Measurements from ENCODE around the gene DMD.

Gene DMD

DNA sequence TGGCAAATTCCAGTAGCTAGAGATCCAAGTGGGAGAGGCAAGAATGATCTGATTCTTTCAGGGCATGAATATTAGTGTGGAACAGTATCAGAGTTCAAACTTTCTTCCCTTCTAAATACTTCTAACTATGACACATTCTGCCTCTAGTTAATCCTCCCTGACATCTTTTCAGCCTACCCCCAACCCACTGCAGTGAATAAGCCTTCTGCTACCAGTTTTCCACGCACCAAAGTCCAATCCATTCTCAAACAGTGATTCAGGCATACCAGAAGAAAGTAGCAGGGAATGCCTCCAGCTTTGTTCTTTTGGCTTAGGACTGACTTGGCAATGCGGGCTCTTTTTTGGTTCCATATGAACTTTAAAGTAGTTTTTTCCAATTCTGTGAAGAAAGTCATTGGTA, 1984.1 kb downstream of the DMD start:
- TF ChIP-seq TAF1 (IDR thresholded peaks at IDR 0.05; ENCODE audit: borderline replicate concordance, insufficient read depth, low read length) (no peak), POLR2AphosphoS5 (IDR thresholded peaks at IDR 0.05; ENCODE audit: low read depth, low read length) (no peak), FOXP2 (optimal IDR thresholded peaks at IDR 0.05; ENCODE audit: borderline replicate concordance, extremely low read depth, extremely low read length, insufficient read depth) (no peak), SIN3A (IDR thresholded peaks at IDR 0.05; ENCODE audit: borderline replicate concordance, insufficient read depth, low read length) (no peak)
- TF ChIP-seq, protein P1, sequence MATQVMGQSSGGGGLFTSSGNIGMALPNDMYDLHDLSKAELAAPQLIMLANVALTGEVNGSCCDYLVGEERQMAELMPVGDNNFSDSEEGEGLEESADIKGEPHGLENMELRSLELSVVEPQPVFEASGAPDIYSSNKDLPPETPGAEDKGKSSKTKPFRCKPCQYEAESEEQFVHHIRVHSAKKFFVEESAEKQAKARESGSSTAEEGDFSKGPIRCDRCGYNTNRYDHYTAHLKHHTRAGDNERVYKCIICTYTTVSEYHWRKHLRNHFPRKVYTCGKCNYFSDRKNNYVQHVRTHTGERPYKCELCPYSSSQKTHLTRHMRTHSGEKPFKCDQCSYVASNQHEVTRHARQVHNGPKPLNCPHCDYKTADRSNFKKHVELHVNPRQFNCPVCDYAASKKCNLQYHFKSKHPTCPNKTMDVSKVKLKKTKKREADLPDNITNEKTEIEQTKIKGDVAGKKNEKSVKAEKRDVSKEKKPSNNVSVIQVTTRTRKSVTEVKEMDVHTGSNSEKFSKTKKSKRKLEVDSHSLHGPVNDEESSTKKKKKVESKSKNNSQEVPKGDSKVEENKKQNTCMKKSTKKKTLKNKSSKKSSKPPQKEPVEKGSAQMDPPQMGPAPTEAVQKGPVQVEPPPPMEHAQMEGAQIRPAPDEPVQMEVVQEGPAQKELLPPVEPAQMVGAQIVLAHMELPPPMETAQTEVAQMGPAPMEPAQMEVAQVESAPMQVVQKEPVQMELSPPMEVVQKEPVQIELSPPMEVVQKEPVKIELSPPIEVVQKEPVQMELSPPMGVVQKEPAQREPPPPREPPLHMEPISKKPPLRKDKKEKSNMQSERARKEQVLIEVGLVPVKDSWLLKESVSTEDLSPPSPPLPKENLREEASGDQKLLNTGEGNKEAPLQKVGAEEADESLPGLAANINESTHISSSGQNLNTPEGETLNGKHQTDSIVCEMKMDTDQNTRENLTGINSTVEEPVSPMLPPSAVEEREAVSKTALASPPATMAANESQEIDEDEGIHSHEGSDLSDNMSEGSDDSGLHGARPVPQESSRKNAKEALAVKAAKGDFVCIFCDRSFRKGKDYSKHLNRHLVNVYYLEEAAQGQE (IDR thresholded peaks at IDR 0.05; ENCODE audit: insufficient read depth in 1 of 2, low read depth in 2 of 2, low read length in 2 of 2) = no peak

DNA sequence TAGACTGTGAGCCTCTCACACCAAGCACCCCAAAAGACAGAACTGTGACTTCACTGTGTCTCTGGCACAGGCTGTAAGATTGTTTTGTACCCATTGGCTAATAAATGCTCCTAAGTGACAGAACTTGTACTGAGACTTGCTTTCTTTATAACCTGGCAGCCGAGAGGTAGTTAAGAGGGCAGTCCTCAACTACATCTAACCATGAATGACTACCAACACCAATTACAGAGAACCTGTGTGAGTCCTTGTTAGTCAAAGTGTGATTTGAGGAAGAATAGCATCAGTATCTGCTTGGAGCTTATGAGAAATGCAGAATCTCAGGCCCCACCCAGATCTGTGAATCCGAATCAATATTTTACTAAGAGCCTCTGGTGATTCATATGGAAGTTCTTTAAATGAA, 1985.5 kb downstream of the DMD start:
- TF ChIP-seq FOXP2 (optimal IDR thresholded peaks at IDR 0.05; ENCODE audit: borderline replicate concordance, extremely low read depth, extremely low read length, insufficient read depth) = no peak
- no peak for TF ChIP-seq TAF1 (IDR thresholded peaks at IDR 0.05; ENCODE audit: borderline replicate concordance, insufficient read depth, low read length)
- TF ChIP-seq, protein P1 (IDR thresholded peaks at IDR 0.05; ENCODE audit: insufficient read depth in 1 of 2, low read depth in 2 of 2, low read length in 2 of 2) = no peak
- TF ChIP-seq SIN3A (IDR thresholded peaks at IDR 0.05; ENCODE audit: borderline replicate concordance, insufficient read depth, low read length) = no peak
- TF ChIP-seq POLR2AphosphoS5 (IDR thresholded peaks at IDR 0.05; ENCODE audit: low read depth, low read length) = no peak

DNA sequence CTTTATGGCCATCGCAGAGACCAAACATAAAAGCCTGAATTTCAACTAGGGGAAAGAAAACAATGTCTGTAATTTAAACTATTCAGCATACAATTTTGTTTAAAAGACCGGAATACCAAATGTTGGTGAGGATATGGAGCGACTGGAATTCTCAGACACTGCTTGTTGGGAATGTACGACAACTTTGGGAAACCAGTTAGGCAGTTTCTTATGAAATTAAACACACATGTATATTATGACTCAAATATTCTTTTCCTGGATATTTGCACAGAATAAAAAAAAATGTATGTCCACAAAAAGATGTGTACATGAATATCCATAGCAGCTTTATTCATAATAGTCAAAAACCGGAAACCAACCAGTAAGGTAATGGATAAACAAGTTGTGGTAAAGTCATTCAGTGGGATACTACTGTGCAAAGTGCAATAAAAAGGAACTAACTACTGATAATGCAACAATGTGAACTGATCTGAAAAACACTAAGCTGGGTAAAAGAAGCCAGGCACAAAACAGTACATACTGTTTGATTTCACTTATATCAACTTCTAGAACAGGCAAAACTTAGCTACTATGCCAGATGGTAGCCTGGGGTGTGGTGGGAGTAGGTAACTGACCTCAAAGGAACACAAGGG, 1986.9 kb downstream of the DMD start:
- TF ChIP-seq POLR2AphosphoS5 (IDR thresholded peaks at IDR 0.05; ENCODE audit: low read depth, low read length) (no peak), TAF1 (IDR thresholded peaks at IDR 0.05; ENCODE audit: borderline replicate concordance, insufficient read depth, low read length) (no peak)

DNA sequence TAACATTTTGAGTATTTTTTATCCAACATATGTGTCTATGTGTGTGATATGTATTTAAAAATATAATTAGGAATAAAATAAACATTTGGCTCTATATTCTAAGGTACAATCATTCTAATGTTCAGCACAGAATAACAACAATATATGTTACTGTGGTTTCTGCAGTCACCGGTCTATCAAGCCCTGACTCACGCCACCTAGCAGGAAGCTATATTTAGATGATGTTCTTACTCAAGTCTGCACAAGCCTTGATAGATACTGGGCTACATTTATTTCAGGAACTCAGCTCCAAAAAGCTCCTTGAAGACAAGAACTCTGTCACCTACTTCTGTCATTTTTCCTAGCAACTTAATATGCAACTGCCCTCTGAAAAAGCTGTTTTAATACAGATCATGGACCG, 1987.5 kb downstream of the DMD start:
- TF ChIP-seq POLR2AphosphoS5 (IDR thresholded peaks at IDR 0.05; ENCODE audit: low read depth, low read length) = no peak
- no peak for TF ChIP-seq SIN3A (IDR thresholded peaks at IDR 0.05; ENCODE audit: borderline replicate concordance, insufficient read depth, low read length)
- TF ChIP-seq, protein P1 (IDR thresholded peaks at IDR 0.05; ENCODE audit: insufficient read depth in 1 of 2, low read depth in 2 of 2, low read length in 2 of 2) = no peak
- TF ChIP-seq TAF1 (IDR thresholded peaks at IDR 0.05; ENCODE audit: borderline replicate concordance, insufficient read depth, low read length) = no peak
- TF ChIP-seq FOXP2 (optimal IDR thresholded peaks at IDR 0.05; ENCODE audit: borderline replicate concordance, extremely low read depth, extremely low read length, insufficient read depth) = no peak

DNA sequence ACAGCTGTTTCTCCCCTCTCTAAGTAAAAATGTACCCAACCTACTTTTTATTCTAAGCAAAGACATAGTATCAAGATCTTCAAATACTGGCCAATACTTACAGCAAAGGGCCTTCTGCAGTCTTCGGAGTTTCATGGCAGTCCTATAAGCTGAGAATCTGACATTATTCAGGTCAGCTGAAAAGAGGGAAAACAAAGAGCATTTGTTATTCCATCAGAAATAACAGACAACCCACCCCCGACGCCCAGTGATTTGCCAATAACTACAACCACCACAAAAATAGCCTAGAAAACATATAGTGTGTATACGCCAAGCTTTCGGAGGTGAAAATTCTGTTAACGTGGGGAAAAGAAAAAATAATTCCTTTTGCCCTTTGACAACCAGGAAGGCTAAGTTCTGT, 1988.4 kb downstream of the DMD start:
- no peak for TF ChIP-seq FOXP2 (optimal IDR thresholded peaks at IDR 0.05; ENCODE audit: borderline replicate concordance, extremely low read depth, extremely low read length, insufficient read depth)
- TF ChIP-seq TAF1 (IDR thresholded peaks at IDR 0.05; ENCODE audit: borderline replicate concordance, insufficient read depth, low read length) = no peak
- TF ChIP-seq POLR2AphosphoS5 (IDR thresholded peaks at IDR 0.05; ENCODE audit: low read depth, low read length) = no peak
- TF ChIP-seq, protein P1 (IDR thresholded peaks at IDR 0.05; ENCODE audit: insufficient read depth in 1 of 2, low read depth in 2 of 2, low read length in 2 of 2) = no peak
- TF ChIP-seq SIN3A (IDR thresholded peaks at IDR 0.05; ENCODE audit: borderline replicate concordance, insufficient read depth, low read length) = no peak
